HL-60 (cell line): Measurements from ENCODE around the gene KCNJ1.

Source experiments
- DNase-seq, 2 experiments: peaks; one replicate each; pipeline ENCODE4 v3.0.0-alpha.2; 2010 to 2020; ENCODE audit warnings: low read depth in 1 of 2, low spot score in 1 of 2
- H3K27ac ChIP-seq: fragments of 250-450 bp; sonication (Bioruptor Pico); replicated peaks from 2 replicates; pipeline ENCODE4 v1.5.1; 2020; ENCODE audit warnings: mild to moderate bottlenecking, moderate library complexity
- H3K27me3 ChIP-seq: fragments of 250-450 bp; sonication (Bioruptor Pico); 2 replicates; pipeline ENCODE4 v1.5.1; 2021; ENCODE audit warnings: mild to moderate bottlenecking, moderate library complexity; ENCODE audit not compliant: insufficient read depth, poor library complexity, severe bottlenecking
- H3K4me3 ChIP-seq: replicated peaks from 2 replicates; pipeline ENCODE4 v1.5.1; 2011; ENCODE audit warnings: mild to moderate bottlenecking, control low read depth, low read length; ENCODE audit not compliant: insufficient read depth
- CTCF ChIP-seq: IDR thresholded peaks from one replicate; pipeline ENCODE4 v1.5.1; 2011; ENCODE audit warnings: low read length, control low read depth, inconsistent platforms; ENCODE audit not compliant: insufficient read depth
- GABPA ChIP-seq: IDR thresholded peaks from 2 replicates; pipeline ENCODE4 v1.6.1; 2012; ENCODE audit warnings: low read depth
- POLR2AphosphoS5 ChIP-seq: IDR thresholded peaks from 2 replicates; pipeline ENCODE4 v1.6.1; 2012; ENCODE audit warnings: low read depth
- REST ChIP-seq: IDR thresholded peaks from 2 replicates; pipeline ENCODE4 v1.6.1; 2012; ENCODE audit warnings: low read depth; ENCODE audit not compliant: insufficient replicate concordance
- SPI1 ChIP-seq: IDR thresholded peaks from 2 replicates; pipeline ENCODE4 v1.6.1; 2012; ENCODE audit warnings: low read depth, mild to moderate bottlenecking, borderline replicate concordance

The KCNJ1 gene

GRCh38 chr11:128872094-128872493 is 5.0 kb upstream of the KCNJ1 start:
- H3K4me3 ChIP-seq: no peak overlapping the region
- TF ChIP-seq POLR2AphosphoS5: no peak
- no peak for TF ChIP-seq GABPA
- H3K27ac ChIP-seq: no peak overlapping the region
- no peaks in the 10 kb centered on the region for H3K27me3 ChIP-seq
- no peak for DNase-seq

- DNase-seq: no peak
- no peak overlapping the region for H3K27ac ChIP-seq
- no peak for TF ChIP-seq SPI1
- no peak overlapping the region for H3K4me3 ChIP-seq
- no peaks in the 10 kb centered on the region for H3K27me3 ChIP-seq
Observed at GRCh38 chr11:128871168-128871610, 4.1 kb upstream of the KCNJ1 start.

- Histone ChIP-seq H3K27ac (no peak overlapping the region), H3K27me3 (no peaks in the 10 kb centered on the region), H3K4me3 (no peak overlapping the region)
- DNase-seq: no peak
- no peak for TF ChIP-seq CTCF
- TF ChIP-seq POLR2AphosphoS5: no peak
- no peak for TF ChIP-seq GABPA
- no peak for TF ChIP-seq SPI1
- no peak for TF ChIP-seq REST
Observed at GRCh38 chr11:128868841-128869671, 2.0 kb upstream of the KCNJ1 start.

- no peak overlapping the region for H3K27ac ChIP-seq
- no peak for DNase-seq
- TF ChIP-seq REST: no peak
- TF ChIP-seq POLR2AphosphoS5: no peak
- no peak for TF ChIP-seq SPI1
- no peak for TF ChIP-seq GABPA
- H3K4me3 ChIP-seq: no peak overlapping the region
- H3K27me3 ChIP-seq: no peaks in the 10 kb centered on the region
Observed at GRCh38 chr11:128865490-128865889, 1.6 kb downstream of the KCNJ1 start.

GRCh38 chr11:128862908-128863660 is 4.0 kb downstream of the KCNJ1 start:
- peaks cover 2% of the 10 kb centered on the region for H3K27me3 ChIP-seq
- DNase-seq: no peak
- no peak overlapping the region for H3K4me3 ChIP-seq
- TF ChIP-seq CTCF: no peak
- TF ChIP-seq POLR2AphosphoS5: no peak
- no peak for TF ChIP-seq GABPA
- TF ChIP-seq SPI1: no peak
- TF ChIP-seq REST: no peak
- no peak overlapping the region for H3K27ac ChIP-seq
